ENCODE data around the gene CTDSPL.
A peak's percentile ranks its signal among the peaks of the same experiment; 100 is the strongest.

CTDSPL gene

GRCh38 chr3:37826933-37827332 is 34.7 kb upstream of the CTDSPL start:
- no peak overlapping the region for H3K4me3 ChIP-seq (ENCODE audit: low read depth, low read length)
- DNase-seq (ENCODE audit: low read depth), result no peak
- TF ChIP-seq, protein P1, sequence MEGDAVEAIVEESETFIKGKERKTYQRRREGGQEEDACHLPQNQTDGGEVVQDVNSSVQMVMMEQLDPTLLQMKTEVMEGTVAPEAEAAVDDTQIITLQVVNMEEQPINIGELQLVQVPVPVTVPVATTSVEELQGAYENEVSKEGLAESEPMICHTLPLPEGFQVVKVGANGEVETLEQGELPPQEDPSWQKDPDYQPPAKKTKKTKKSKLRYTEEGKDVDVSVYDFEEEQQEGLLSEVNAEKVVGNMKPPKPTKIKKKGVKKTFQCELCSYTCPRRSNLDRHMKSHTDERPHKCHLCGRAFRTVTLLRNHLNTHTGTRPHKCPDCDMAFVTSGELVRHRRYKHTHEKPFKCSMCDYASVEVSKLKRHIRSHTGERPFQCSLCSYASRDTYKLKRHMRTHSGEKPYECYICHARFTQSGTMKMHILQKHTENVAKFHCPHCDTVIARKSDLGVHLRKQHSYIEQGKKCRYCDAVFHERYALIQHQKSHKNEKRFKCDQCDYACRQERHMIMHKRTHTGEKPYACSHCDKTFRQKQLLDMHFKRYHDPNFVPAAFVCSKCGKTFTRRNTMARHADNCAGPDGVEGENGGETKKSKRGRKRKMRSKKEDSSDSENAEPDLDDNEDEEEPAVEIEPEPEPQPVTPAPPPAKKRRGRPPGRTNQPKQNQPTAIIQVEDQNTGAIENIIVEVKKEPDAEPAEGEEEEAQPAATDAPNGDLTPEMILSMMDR (conservative IDR thresholded peaks at IDR 0.05; ENCODE audit: low read depth, low read length), result no peak

GRCh38 chr3:37832480-37832879 is 29.2 kb upstream of the CTDSPL start:
- no peak overlapping the region for H3K4me3 ChIP-seq (ENCODE audit: low read depth, low read length)
- TF ChIP-seq, protein P1 (conservative IDR thresholded peaks at IDR 0.05; ENCODE audit: low read depth, low read length), result no peak
- no peak for DNase-seq (ENCODE audit: low read depth)

DNA sequence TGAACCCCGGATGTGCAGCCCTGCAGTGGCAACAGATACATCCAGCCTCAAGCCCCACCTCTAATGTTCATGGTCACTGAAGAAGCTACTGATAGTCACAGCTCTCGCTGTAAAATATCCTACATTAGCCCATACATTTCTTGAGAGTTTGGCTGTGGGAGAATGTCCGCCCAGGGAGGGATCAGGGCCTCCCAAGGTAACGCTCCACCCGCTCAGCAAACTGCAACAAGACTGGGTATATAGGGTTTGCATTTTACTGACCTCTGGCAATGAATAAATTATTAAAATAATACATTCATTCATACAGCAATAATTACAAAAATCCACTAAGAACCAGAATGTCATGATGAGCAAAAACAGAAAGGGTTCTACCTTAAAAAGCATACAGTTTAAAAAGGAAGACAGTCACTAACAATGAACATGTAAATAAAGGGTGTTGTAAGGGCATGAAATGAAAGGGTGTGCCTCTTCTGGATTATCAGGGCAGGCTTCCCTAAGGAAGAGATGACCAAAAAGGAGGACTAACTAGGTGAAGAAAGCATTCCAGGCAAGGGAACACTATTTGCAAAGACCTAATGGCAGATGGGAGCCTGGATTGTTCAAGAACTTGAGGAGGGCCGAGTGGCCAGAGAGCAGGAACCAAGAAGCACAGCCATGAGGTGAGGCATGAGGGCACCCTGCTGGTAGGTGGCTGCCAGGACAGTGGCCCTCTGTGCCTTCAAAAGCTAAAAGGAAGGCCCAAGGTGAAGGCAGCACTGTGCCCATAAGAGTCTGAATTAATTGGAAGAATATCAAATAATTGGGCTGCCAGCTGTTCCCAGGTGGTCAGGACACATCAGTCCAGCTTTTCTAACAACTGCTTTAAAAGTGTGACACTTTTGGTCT is 28.1 kb upstream of the CTDSPL start:
- H3K4me3 ChIP-seq (ENCODE audit: low read depth, low read length), result no peak overlapping the region
- DNase-seq (ENCODE audit: low read depth), result no peak
- TF ChIP-seq, protein P1 (conservative IDR thresholded peaks at IDR 0.05; ENCODE audit: low read depth, low read length), result peak; percentile 19

DNA sequence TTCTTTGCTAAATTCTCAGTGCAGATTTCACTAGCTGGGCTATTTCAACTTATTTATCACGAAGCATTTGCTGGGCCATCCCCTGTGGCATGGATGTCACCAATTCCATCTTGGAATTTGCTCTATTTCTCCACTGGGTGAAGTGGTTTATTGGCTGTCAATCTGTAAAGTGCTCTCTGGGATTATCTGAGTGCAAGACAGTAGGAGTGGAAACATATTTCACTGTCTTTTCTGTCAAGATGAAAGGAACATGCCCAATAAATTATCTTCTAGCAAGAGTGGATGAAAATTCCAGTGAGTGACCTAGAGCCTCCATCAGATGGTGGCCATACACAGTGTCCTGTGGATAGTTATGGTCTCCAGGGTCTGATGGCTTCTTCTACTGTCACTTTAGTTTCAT is 25.1 kb upstream of the CTDSPL start:
- DNase-seq (ENCODE audit: low read depth), result no peak
- no peak overlapping the region for H3K4me3 ChIP-seq (ENCODE audit: low read depth, low read length)
- TF ChIP-seq, protein P1 (conservative IDR thresholded peaks at IDR 0.05; ENCODE audit: low read depth, low read length), result no peak

- TF ChIP-seq, protein P1 (conservative IDR thresholded peaks at IDR 0.05; ENCODE audit: low read depth, low read length), result no peak
- no peak for DNase-seq (ENCODE audit: low read depth)
- H3K4me3 ChIP-seq (ENCODE audit: low read depth, low read length), result no peak overlapping the region
These were observed 14.0 kb upstream of the CTDSPL start for GRCh38 chr3:37847689-37848088.

- no peak for DNase-seq (ENCODE audit: low read depth)
- H3K4me3 ChIP-seq (ENCODE audit: low read depth, low read length), result no peak overlapping the region
- TF ChIP-seq, protein P1 (conservative IDR thresholded peaks at IDR 0.05; ENCODE audit: low read depth, low read length), result no peak
These were observed 12.3 kb upstream of the CTDSPL start for GRCh38 chr3:37849146-37849923.

Measured in choroid plexus epithelial cell (primary cell).